Measurements from ENCODE around the gene STMN3.
"Not testable (repeated sequence)": the region's sequence is repeated elsewhere in the genome, so short reads cannot be mapped to it uniquely, and the experiment has no call there.

- TF ChIP-seq, protein P1, sequence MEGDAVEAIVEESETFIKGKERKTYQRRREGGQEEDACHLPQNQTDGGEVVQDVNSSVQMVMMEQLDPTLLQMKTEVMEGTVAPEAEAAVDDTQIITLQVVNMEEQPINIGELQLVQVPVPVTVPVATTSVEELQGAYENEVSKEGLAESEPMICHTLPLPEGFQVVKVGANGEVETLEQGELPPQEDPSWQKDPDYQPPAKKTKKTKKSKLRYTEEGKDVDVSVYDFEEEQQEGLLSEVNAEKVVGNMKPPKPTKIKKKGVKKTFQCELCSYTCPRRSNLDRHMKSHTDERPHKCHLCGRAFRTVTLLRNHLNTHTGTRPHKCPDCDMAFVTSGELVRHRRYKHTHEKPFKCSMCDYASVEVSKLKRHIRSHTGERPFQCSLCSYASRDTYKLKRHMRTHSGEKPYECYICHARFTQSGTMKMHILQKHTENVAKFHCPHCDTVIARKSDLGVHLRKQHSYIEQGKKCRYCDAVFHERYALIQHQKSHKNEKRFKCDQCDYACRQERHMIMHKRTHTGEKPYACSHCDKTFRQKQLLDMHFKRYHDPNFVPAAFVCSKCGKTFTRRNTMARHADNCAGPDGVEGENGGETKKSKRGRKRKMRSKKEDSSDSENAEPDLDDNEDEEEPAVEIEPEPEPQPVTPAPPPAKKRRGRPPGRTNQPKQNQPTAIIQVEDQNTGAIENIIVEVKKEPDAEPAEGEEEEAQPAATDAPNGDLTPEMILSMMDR (conservative IDR thresholded peaks at IDR 0.05; ENCODE audit: low read depth, low read length): not testable (repeated sequence)
- TF ChIP-seq EZH2phosphoT487 (IDR thresholded peaks at IDR 0.05; ENCODE audit: borderline replicate concordance, low read length): not testable (repeated sequence)
Observed at GRCh38 chr20:63660174-63660573, 7.0 kb upstream of the STMN3 start.

All from PC-3 (cell line).